ENCODE results near the gene ING4.

GRCh38 chr12:6699259-6699988, 36.5 kb upstream of the ING4 start:
- TF ChIP-seq CTCF (IDR thresholded peaks at IDR 0.05) (no peak), ZFX (IDR thresholded peaks at IDR 0.05; ENCODE audit: borderline replicate concordance) (no peak)

Measured in 22Rv1 (cell line).